HG03378 (cell line): ENCODE data around the gene SERGEF.

Source experiments
- ATAC-seq: cut with Tn5 transposase; IDR thresholded peaks from one replicate; pipeline ENCODE4 v1.9.1; 2021; ENCODE audit warnings: mild to moderate bottlenecking, moderate library complexity; ENCODE audit not compliant: unreplicated experiment

Gene SERGEF

DNA sequence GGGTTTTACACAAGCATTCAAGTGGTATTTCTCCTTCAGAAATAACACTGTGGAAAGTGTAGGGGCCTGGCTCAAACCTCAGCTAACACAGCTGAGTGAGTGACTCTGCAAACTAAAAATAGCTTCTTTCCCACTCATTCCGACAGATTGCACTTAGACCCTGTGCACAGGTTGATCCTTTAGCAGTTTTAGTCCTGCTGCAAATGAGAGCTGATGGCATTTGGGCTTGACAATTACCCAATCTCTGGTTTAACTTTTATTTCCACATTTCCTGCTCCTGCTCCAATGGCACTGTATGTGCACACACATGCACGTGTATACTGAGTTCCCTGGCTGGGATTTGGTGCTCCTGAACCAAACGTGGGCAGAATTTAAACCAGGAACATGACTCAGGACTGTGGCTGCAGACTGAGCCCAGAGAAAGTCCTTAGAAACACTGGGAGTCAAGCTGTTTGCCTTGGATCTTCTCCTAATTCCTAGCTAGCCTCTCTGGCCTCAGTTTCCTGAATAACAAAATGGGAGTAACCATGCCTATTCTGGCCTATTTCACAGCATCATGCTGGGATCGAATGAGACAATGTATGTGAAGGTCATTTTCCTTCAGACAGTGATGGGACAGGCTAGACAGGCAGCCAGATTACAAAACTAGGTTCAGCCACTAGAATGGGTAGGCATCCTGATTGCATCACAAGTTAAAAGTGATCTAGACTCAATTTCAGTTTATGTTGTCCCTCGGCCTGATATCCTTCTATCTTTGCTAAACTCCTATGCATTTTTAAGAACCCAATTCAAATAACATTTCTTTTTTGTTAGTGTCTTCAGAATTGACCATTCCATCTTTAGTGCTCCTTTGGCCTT is 58.2 kb downstream of the SERGEF start:
- ATAC-seq = no peak

DNA sequence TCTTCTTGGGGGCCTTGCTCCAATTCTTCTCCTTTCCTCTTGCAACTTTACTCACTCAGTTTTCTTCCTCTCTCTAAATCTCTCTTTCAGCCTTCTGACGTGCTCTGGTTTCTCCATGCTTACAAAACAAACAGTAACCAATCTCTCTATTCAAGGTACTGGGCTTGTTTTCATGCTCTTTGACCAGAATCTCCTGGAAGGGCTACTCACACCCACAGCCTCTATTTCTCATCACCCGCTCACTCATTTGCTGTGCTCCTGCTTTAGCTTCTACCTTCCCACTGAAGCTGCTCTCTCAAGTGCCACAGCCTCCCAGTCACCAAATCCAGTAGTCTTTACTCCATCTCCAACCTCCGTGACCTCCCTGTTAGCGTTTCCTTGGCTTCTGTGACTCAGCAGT is 60.4 kb downstream of the SERGEF start:
- ATAC-seq = no peak

DNA sequence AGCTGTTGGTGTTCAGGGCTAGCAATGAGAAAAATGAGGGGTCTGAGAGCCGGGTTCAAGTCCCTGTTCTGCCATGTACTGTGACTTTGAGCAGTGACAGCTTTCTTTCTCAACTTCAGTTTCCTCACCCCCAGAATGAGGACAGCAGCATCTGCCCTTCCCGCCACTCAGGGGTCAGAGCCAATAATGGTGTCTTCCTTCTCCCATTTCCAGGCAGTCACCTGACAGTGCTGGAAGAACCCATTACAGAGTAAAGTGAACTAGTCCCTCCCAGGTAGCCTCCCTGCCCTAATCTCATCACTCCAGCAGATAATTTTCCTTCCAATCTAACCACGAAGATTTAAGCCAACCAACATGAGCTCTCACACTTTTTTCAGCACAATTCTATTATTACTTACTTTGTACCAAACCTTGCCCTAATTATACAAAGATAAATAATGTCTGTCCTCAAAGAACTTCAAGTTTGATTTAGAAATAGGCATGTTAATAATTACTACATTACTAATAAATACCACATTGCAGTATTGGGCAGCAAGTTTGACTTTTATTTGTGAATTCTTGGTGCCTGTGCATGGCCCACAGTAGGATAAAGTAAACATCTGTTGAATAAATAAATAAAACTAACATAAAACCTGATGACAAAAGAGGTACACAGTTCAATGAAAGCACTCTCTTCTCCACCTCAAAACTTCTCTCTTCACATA is 61.0 kb downstream of the SERGEF start:
- ATAC-seq = no peak

DNA sequence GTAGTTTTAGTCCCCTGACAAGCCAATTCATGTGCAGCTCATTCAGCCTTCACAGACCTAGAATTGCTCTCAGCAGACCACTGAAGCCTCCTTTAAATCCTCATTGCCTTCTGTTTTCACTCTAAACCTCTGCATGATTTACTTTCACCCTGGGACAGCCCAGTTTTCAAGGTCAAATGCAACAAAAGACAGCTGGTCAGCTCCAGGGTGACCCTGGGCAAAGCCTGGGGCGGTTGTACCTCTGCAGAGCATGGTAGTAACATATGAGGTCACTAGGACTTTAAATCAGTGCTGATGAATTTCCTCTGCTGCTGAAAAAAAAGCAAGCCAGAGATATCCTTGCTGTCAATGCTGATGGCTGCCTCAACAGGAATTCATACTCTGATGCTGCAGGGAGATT is 62.2 kb downstream of the SERGEF start:
- ATAC-seq = no peak

DNA sequence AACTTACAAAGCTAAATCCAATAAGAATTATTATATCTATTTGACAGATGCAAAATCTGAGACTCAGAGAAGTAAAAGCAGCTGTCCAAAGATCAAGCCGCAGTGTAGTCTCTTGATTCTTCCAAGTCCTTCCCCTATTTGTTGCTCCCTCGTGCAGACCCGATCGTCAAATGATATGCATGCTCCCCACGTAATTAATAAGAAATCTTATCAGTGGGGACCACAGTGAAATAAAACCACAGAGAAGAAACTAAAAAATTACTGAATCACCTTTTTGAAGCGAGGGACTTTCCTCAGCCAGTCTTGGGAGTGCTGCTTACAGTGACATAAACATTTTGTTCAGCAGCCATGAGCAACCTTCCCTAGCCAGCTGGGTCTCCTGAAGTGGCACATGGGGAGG is 64.6 kb downstream of the SERGEF start:
- ATAC-seq = no peak

DNA sequence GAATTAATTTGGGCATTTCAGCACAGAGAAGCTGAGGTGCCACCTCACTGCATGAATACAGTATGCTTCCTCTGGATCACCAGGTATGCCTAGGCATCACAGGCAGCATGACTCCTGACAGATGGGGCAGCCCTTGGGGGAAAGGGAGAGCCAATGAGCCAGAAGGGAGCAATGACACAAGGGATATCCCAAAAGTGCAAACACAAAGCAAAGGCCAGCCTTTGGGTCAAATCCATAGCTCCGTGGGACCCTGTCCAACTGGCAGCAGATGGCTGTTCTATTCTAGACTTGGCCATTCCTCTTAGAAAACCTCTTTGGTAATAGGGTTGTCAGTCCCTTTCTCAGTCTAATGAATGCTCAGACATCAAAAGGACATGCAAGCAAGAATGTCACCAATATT is 73.3 kb downstream of the SERGEF start:
- ATAC-seq = no peak

DNA sequence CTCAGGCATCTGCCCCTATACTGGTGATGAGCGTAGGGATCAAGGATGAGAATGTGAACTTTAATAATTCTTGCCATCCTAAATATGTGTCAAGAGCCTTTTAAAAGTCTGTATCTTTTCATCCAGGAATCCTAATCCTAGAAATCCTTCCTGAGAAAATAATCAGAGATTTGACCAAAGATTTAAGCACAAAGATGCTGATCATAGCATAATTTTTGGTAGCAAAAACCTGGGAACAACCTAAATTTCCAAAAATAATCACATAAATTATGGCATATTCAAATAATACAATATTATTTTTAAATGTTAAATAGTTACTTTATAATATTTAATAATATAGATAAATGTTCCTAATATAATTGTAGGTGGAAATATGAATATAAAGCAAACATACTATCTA is 76.1 kb downstream of the SERGEF start:
- no peak for ATAC-seq

DNA sequence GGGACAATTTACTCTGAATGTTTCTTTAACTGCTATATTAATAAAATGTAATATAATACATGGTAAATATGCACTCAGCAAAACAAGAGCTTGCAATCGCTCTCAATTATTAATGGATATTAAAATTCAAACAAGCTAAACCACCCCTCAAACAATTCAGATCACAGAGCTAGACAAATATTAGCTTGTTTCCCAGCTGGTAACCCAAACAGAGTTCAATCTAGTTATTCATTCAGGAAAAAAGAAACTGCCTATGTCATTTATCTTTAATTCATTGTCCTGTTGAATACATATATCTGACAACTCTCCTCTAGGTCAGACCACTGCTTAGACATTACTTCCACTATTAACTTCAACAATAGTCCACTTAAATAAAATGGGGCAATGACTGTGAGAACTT is 78.7 kb downstream of the SERGEF start:
- no peak for ATAC-seq

DNA sequence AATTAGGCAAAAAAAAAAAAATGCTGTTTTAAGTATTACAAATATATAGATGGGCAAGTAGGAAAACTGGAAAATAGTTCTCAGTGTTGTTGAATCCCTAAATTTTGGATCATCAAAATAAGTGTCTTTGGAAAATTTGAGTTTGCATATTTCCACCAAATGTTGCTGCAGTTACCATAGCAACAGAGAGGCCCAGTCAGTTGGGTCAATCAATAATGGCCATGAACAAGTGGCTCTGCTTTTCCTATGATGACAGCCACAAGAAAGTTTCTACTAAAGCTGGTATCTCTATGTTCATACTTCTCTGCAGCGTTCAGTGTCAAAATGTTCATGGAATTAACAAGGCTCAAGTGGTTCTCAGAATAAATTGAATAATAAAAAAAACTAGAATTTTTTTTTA is 79.1 kb downstream of the SERGEF start:
- ATAC-seq = no peak

DNA sequence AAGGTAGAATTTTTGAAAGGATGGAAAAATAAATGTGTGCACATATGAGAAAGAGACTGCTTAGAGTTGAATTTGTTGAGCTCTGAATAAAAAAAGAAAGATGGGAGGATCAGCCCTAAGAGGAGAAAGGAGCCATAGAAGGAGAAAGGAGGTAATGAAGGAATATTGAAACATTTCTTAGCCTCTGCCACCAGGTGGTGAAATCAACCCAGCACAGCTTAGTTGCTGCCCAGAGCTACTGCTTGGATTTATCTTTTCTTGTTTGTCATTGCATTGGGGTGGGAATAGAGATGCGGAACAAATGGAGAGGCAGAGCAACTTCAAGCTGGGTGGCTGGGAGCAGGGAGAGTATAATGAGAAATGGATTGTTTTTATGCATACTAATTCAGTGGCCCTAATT is 80.4 kb downstream of the SERGEF start:
- no peak for ATAC-seq

DNA sequence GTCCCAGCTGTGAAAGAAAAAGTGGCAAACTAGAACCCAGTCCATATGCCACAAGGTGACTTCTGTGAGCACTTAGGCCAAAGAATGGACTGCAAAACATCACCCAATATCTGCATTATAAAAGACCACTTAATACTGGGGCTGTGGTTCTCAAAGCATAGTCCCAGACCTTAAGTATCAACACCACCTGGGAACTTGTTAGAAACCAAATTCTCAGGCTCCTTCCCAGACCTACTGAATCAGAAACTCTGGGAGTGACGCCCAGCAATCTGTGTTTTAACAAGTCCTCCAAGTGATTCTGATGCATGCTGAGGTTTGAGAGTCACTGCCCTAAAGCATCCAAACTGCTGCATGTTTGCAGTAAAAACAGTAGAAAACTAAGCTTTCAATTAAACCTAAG is 81.3 kb downstream of the SERGEF start:
- no peak for ATAC-seq

DNA sequence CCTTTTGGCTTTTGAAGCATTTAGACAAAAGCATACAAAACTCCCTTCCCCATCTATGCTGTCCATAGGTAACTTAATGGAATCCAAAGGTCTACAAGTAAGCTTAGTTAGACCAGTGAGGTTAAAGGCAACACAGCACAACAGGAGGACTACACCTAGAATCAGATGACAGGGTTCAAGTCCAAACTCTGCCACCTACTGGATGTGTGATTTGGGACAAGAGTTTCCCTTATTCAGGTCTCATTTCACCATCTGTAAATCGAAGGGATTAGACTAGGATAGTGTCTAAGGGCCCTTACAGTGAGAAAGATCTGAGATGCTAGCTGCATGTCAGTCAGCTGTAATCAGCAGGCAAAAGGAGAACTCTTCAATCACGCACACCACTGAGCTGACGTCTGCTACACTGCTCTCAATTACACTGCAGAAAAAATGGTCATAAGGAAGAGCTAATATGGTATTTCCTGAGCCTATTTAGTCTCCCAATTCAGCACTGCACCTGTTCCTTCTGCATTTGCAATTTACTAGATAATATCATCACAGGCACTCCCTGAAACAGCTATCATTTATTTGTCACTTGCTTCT is 82.2 kb downstream of the SERGEF start:
- ATAC-seq = no peak

DNA sequence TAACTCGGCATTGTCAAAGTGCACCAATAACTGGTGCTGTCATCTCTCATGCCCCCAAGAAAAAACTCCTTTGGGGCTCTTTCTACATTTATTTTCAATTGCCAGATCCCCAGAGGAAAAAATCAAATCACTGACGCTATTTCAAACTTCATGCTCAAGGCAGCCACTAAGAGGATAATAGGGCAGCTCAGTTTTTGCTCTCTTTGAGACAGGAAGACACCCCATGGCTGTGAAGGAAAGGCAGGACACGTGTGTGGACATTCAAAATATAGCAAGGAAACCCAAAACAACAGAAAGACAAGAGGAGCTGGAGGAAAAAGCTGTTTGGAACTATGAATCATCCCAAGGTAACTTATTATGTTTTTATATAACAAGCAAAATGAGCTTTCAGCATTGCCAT is 83.7 kb downstream of the SERGEF start:
- no peak for ATAC-seq

DNA sequence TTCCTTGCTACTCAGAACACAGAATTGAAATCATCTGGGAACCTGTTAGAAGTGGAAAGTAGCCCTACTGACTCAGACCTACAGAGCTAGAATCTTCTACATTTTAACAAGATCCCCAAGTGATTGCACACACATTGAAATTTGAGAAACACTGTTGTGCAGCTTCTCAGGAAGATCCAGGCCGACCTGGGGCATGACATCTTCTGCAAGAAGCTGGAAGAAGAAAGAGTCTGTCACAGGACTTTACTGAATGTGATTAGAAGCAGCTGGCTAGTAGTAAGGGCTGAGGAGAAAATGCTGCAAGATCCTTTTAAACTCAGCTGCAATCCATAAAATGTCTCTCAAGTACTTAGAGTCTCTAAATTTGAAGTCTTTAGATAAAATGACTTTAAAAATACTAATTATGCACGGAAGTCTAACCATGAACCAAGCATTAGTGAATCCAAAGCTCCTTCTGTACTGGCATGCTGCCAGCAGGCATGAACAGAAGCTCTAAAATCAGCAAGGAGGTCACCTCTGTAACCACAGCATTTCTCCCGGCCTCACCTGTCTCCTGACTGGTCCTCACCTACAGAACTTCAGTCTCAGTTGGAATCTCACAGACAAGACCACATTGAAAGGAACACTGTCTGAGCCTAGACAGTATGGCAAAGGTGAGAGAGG is 85.0 kb downstream of the SERGEF start:
- ATAC-seq = no peak

DNA sequence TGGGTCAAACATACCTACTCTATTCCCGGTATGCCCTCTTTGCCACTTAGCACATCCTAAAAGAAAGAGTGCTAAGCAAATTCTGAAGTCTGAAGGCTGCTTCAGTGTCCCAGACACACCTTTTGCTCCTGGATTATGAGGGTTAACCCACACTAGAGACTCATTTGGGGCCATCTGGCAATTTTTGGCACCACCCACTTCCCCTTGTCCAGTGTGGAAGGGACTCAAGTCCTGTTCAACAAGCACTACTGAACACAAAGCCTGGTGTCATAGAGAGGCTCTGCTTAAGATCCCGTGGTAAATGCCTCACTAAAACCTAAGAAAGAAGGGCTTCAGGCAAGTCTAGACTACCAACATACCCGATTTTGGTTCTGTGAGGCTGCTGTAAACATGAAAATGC is 85.8 kb downstream of the SERGEF start:
- no peak for ATAC-seq

DNA sequence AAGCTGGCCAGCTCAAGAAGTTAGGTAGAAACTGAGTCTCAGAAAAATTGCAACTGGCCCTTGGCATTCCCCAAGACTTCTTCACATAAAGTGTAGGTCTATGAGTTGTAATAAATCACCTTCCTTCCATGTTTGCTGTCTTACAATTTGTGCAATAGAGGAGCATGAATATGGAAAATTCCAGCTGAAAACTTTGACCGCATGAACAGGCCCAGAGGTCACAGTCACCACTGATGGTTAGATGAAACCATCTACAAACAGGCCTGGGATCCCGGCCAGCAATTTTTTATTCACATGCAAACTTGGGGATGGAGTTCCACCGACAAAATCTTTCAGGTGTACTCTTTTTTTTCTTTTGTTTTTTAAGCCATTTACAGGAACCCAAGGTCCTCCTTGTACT is 88.1 kb downstream of the SERGEF start:
- ATAC-seq = no peak

DNA sequence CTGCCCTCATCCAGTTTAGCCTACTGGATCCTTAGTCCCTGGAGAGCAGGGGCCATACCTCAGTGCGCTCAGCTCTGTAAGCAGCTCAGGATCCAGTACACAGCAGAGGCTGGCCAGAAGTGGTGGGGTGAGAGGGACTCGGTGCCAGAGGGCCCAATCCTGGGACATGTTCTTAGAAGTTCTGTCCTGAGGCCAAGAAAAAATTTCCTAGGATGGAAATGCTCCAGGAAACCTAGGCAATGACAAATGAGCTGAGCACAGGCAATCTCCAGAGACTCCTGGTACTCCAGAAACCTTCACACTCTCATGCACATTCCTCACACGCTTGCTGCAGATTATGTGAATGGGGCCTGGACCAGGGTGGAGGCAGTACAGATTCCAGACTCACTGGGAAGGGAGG is 89.6 kb downstream of the SERGEF start:
- no peak for ATAC-seq

DNA sequence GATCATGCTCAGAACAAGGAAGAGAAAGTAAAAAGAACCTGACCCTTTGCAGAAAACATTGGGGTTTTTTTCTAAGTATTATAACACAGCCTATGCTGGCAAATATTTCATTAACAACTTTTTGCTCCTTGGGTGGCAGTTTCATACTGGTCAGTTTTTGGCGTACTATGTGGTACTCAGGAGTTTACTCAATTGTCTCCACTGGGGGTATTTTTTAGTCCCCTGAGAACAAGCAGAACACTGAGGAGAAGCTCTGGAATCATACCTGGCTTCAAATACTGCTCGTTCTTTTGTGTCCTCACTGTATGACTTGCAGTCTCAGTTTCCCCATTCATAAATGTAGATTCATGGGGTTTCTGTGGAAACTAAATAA is 90.4 kb downstream of the SERGEF start:
- ATAC-seq = no peak

DNA sequence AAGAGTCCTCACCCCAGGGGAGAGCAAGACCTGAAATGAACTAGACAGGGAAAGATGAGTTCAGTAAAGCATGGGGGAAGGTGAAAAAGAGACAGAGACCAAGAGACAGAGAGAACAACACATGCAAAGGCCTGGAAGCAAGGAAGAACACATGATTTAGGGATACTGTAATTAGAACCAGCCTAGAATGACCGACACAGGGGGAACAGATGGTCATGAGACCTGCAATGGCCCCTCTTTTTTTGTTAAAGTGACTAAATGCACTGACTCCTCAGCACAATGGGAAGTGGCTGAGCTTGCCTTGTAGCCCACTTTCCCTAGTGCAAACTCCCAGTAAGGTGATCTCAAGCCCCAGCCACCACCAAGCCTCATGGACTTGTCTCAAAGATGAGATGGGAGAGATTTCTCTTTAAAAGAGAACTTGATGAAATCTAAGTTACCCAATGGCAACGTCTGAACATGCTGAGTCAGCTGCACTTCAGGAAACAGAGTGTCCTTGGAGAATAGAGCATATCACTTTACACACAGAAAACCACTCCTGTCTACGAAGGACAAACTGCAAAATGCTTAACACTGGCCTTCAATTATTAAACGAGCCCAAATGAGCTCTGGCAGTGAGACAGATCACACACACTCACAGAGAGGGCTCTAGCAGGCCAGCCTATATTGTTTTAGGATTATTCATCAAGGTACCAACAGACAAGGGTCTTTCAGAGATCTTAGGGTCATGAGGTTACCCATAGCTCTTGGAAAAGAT is 91.0 kb downstream of the SERGEF start:
- ATAC-seq = no peak

DNA sequence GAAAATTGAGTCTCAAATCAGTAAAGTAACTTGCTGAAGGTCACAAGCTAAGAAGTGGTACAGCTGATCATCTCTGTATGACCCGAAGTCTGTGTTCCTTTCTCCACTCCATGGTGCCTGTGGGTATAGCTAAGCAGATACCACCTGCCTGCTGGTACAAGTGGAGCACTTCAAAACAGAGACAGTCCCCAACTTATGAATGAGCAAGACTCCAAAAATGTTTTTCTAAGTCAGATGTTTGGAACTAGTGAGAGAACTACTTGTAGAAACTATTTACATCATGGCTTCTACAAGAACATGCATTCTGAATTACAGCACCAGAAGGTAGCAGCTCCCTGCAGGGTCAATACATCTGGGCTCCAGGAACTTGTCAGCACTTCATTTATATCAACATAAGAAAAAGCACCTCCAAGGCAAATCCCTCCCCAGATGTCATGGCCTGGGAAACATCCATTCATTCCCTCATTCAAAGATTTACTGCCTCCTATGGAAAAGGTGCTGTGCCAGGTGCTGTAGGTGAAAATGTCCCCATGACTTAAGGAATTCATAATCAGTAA is 94.7 kb downstream of the SERGEF start:
- ATAC-seq = no peak

DNA sequence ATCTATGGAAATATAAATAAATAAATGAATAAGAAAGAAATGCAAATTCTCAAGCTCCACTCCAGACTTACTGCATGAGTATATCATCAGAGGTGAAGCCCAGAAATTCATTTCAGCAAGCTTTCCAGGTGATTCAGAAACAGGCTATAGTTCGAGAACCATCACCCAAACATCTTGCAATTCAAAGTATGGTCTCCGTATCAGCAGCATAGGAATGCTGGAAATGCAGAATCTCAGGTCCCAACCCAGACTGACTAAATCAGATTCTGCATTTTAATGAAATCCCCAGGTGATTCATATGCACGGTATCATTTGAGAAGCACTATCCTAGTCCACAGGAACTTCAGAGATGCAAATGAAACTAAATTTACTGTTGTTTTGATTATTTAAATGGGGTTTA is 95.3 kb downstream of the SERGEF start:
- no peak for ATAC-seq
